ENCODE results near the gene VILL. TPM values are rescaled to one million over a fixed set of nuclear protein-coding genes. Genes with fewer than 3 reads are reported as not detected.

The VILL gene
- total RNA-seq, 1 experiment from 2014 or later, result 1.2 TPM

DNA sequence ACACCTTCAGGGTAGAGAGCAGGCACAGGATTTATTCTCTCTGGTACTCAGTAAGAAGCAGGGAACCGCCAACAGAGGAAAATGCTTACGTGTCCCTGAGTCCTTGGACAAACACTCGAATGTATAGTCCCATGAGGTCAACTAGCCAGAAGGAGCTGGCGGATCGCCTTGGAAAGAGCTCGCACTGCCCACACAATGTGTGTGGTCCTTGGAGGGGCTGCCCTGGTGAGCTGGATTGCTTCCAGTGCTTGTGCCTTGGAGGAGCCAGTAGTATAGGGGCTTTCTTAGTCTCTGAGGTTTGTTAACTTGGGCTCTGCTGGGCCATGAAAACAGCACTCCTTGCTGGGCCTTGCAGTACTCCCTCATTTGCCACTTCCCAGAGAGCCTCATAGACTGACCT, 40.7 kb upstream of the VILL start:
- no peak for DNase-seq (ENCODE audit: low read depth, low spot score)
- H3K4me2 ChIP-seq (ENCODE audit: low read length), result no peak overlapping the region
- H3K4me3 ChIP-seq (replicated peaks in 1 of 2; ENCODE audit: low read depth in 1 of 2, low read length in 2 of 2), result no peak overlapping the region
- no peaks in the 10 kb centered on the region for H3K36me3 ChIP-seq (ENCODE audit: control insufficient read depth in 1 of 2, insufficient read depth in 2 of 2, low read length in 2 of 2)
- TF ChIP-seq EZH2phosphoT487 (IDR thresholded peaks at IDR 0.05; ENCODE audit: borderline replicate concordance) (no peak), SP1 (IDR thresholded peaks at IDR 0.05; ENCODE audit: low read depth) (no peak), REST (IDR thresholded peaks at IDR 0.05; ENCODE audit: low read depth) (no peak), SRF (IDR thresholded peaks at IDR 0.05; ENCODE audit: low read depth) (no peak)
- no peak overlapping the region for H2AFZ ChIP-seq (ENCODE audit: low read depth, low read length, poor library complexity, severe bottlenecking)
- no TSS peak for BruUV-seq (replicated peaks)
- H3K4me1 ChIP-seq (ENCODE audit: control insufficient read depth in 1 of 2, insufficient read depth in 2 of 2, low read length in 2 of 2), result peaks cover 23 to 24% of the 10 kb centered on the region in 2 experiments
- ATAC-seq, result no peak
- no peak overlapping the region for H3K27ac ChIP-seq (ENCODE audit: low read depth, low read length)
- no peaks in the 10 kb centered on the region for H3K79me2 ChIP-seq (ENCODE audit: insufficient read depth, low read length)
- H3K9me3 ChIP-seq (ENCODE audit: control insufficient read depth in 1 of 2, insufficient read depth in 1 of 2, low read depth in 1 of 2, low read length in 2 of 2), result peaks cover 0 to 4% of the 10 kb centered on the region in 2 experiments; a peak in 1 of 4 replicates
- no peak overlapping the region for H3K9ac ChIP-seq (ENCODE audit: low read length)
- H3K27me3 ChIP-seq (ENCODE audit: insufficient read depth, low read length), result no peaks in the 10 kb centered on the region
- H4K20me1 ChIP-seq (ENCODE audit: insufficient read depth), result no peaks in the 10 kb centered on the region
- RAD21 ChIA-PET (ENCODE audit: low non-redundant PET in 1 of 2, low total read pairs in 2 of 2, uncharacterized antibody in 2 of 2, unreplicated experiment in 2 of 2), result no interaction called here
- intact Hi-C loops (cut with micrococcal nuclease), result no loop called here
- POLR2A ChIA-PET, result no interaction called here
- H3K9me2 ChIP-seq (ENCODE audit: insufficient read depth), result no peaks in the 10 kb centered on the region
- CTCF ChIA-PET, result interaction anchor here (1.4 kb wide), 1 partner anchor 47 kb away, joined by 4 read pairs; no protein-coding TSS in a partner anchor

DNA sequence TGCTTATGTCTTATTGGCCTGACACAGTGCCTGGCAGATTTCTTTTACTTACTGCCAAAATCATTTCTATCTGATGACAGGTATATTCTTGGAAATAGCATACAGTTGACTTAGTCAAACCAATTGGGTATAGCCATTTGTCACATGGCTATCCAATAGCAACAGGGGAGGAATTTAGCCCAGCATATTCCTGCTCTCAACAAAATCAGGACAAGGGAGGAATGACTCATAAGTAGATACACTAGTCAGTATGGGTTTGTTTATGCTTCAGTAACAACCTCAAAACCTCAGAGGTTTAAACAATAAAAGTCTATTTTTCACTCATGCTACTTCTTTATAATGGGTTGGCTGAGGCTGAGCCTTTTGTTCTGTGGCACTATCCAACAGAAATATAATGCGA, 38.0 kb upstream of the VILL start:
- no peak for ATAC-seq
- no peaks in the 10 kb centered on the region for H3K36me3 ChIP-seq (ENCODE audit: control insufficient read depth in 1 of 2, insufficient read depth in 2 of 2, low read length in 2 of 2)
- DNase-seq (ENCODE audit: low read depth, low spot score), result no peak
- peaks cover 0 to 4% of the 10 kb centered on the region in 2 experiments; a peak in 1 of 4 replicates for H3K9me3 ChIP-seq (ENCODE audit: control insufficient read depth in 1 of 2, insufficient read depth in 1 of 2, low read depth in 1 of 2, low read length in 2 of 2)
- H3K27me3 ChIP-seq (ENCODE audit: insufficient read depth, low read length), result no peaks in the 10 kb centered on the region
- no peak overlapping the region for H3K9ac ChIP-seq (ENCODE audit: low read length)
- no peak overlapping the region for H3K27ac ChIP-seq (ENCODE audit: low read depth, low read length)
- no peak for TF ChIP-seq SRF (IDR thresholded peaks at IDR 0.05; ENCODE audit: low read depth)
- no peak for TF ChIP-seq CTCF (IDR thresholded peaks at IDR 0.05 in 2 of 3, conservative IDR thresholded peaks at IDR 0.05 in 1 of 3; ENCODE audit: borderline replicate concordance in 1 of 3, insufficient read depth in 1 of 3, low read depth in 2 of 3, low read length in 2 of 3)
- no peaks in the 10 kb centered on the region for H3K79me2 ChIP-seq (ENCODE audit: insufficient read depth, low read length)
- ChIA-PET CTCF (no interaction called here), POLR2A (no interaction called here), RAD21 (ENCODE audit: low non-redundant PET in 1 of 2, low total read pairs in 2 of 2, uncharacterized antibody in 2 of 2, unreplicated experiment in 2 of 2) (no interaction called here)
- no peak overlapping the region for H3K4me2 ChIP-seq (ENCODE audit: low read length)
- no TSS peak for BruUV-seq (replicated peaks)
- no peak overlapping the region for H2AFZ ChIP-seq (ENCODE audit: low read depth, low read length, poor library complexity, severe bottlenecking)
- H3K4me1 ChIP-seq (ENCODE audit: control insufficient read depth in 1 of 2, insufficient read depth in 2 of 2, low read length in 2 of 2), result no peaks in the 10 kb centered on the region
- H4K20me1 ChIP-seq (ENCODE audit: insufficient read depth), result no peaks in the 10 kb centered on the region
- H3K9me2 ChIP-seq (ENCODE audit: insufficient read depth), result no peaks in the 10 kb centered on the region
- no peak overlapping the region for H3K4me3 ChIP-seq (replicated peaks in 1 of 2; ENCODE audit: low read depth in 1 of 2, low read length in 2 of 2)
- intact Hi-C loops (cut with micrococcal nuclease), result no loop called here
